Measurements from ENCODE around the gene MKX.

Gene MKX

GRCh38 chr10:27742195-27743011 is 3.2 kb downstream of the MKX start:
- peak; percentile 47 for DNase-seq (ENCODE audit: low spot score)

GRCh38 chr10:27741173-27742091 is 4.2 kb downstream of the MKX start:
- DNase-seq (ENCODE audit: low spot score): no peak

- DNase-seq (ENCODE audit: low spot score): no peak
These were observed 9.2 kb downstream of the MKX start for GRCh38 chr10:27736396-27736795.

GRCh38 chr10:27730041-27730440 is 15.6 kb downstream of the MKX start:
- no peak for DNase-seq (ENCODE audit: low spot score)

GRCh38 chr10:27728338-27728737 is 17.3 kb downstream of the MKX start:
- DNase-seq (ENCODE audit: low spot score): no peak

GRCh38 chr10:27724287-27724686 is 21.3 kb downstream of the MKX start:
- DNase-seq (ENCODE audit: low spot score): no peak

- DNase-seq (ENCODE audit: low spot score): no peak
These were observed 22.2 kb downstream of the MKX start for GRCh38 chr10:27723436-27723835.

- no peak for DNase-seq (ENCODE audit: low spot score)
These were observed 25.1 kb downstream of the MKX start for GRCh38 chr10:27720529-27720928.

- no peak for DNase-seq (ENCODE audit: low spot score)
These were observed 26.6 kb downstream of the MKX start for GRCh38 chr10:27719052-27719451.

- no peak for DNase-seq (ENCODE audit: low spot score)
These were observed 27.8 kb downstream of the MKX start for GRCh38 chr10:27717861-27718260.

- no peak for DNase-seq (ENCODE audit: low spot score)
These were observed 28.4 kb downstream of the MKX start for GRCh38 chr10:27717224-27717623.

GRCh38 chr10:27716521-27716920 is 29.1 kb downstream of the MKX start:
- no peak for DNase-seq (ENCODE audit: low spot score)

GRCh38 chr10:27715505-27715904 is 30.1 kb downstream of the MKX start:
- no peak for DNase-seq (ENCODE audit: low spot score)

- DNase-seq (ENCODE audit: low spot score): no peak
These were observed 31.3 kb downstream of the MKX start for GRCh38 chr10:27714349-27714748.

GRCh38 chr10:27713941-27714340 is 31.7 kb downstream of the MKX start:
- DNase-seq (ENCODE audit: low spot score): no peak

GRCh38 chr10:27710014-27710413 is 35.6 kb downstream of the MKX start:
- DNase-seq (ENCODE audit: low spot score): no peak

- no peak for DNase-seq (ENCODE audit: low spot score)
These were observed 36.3 kb downstream of the MKX start for GRCh38 chr10:27709304-27709703.

GRCh38 chr10:27701938-27702537 is 43.6 kb downstream of the MKX start:
- DNase-seq (ENCODE audit: low spot score): no peak

GRCh38 chr10:27699776-27700175 is 45.8 kb downstream of the MKX start:
- DNase-seq (ENCODE audit: low spot score): no peak

GRCh38 chr10:27698961-27699360 is 46.7 kb downstream of the MKX start:
- DNase-seq (ENCODE audit: low spot score): no peak

- DNase-seq (ENCODE audit: low spot score): no peak
These were observed 49.2 kb downstream of the MKX start for GRCh38 chr10:27696466-27696865.

- DNase-seq (ENCODE audit: low spot score): no peak
These were observed 49.9 kb downstream of the MKX start for GRCh38 chr10:27695706-27696105.

- no peak for DNase-seq (ENCODE audit: low spot score)
These were observed 50.5 kb downstream of the MKX start for GRCh38 chr10:27695088-27695487.

Measured in Ammon's horn (tissue), 1 donor.